ENCODE measurements around the gene TCAIM.
A peak's percentile ranks its signal among the peaks of the same experiment; 100 is the strongest.

The TCAIM gene

GRCh38 chr3:44444896-44445691 lies 106.5 kb downstream of the TCAIM start:
- Mint-ChIP-seq H3K27me3 (no peaks in the 10 kb centered on the region), H3K36me3 (ENCODE audit: insufficient read depth) (peaks cover 30% of the 10 kb centered on the region), H3K27ac (ENCODE audit: low read depth) (peak overlapping the region; percentile 1), H3K9me3 (no peaks in the 10 kb centered on the region), H3K4me3 (no peak overlapping the region), H3K4me1 (peaks cover 23% of the 10 kb centered on the region)
- no peak for DNase-seq (ENCODE audit: low spot score in 2 of 2)
- no peak for ATAC-seq (replicated peaks; ENCODE audit: extremely low read depth, poor library complexity, severe bottlenecking)

DNA sequence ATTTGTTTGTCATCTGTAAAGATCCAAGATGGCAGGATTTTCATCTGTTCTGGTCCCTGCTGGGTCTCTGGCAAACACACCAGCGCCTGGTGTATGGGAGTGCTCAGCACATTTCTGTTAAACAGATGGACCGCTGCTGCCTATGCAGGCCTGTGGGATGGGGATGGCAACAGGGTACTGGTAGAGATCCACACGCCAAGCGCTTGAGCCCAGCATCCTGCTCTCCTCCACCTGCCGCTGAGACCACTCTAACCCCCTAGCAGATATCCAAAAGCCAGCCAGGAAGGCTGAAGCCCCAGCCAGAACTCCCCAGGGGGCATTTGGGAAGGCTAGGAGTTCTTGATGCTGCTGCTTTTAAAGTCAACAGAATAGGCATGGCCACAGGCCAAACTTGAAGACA lies 107.2 kb downstream of the TCAIM start:
- H3K4me1 Mint-ChIP-seq, result peaks cover 16% of the 10 kb centered on the region
- H3K27me3 Mint-ChIP-seq, result no peaks in the 10 kb centered on the region
- H3K9me3 Mint-ChIP-seq, result no peaks in the 10 kb centered on the region
- DNase-seq (ENCODE audit: low spot score in 2 of 2) (no peak), ATAC-seq (replicated peaks; ENCODE audit: extremely low read depth, poor library complexity, severe bottlenecking) (no peak)
- H3K27ac Mint-ChIP-seq (ENCODE audit: low read depth), result peak overlapping the region; percentile 1
- peaks cover 33% of the 10 kb centered on the region for H3K36me3 Mint-ChIP-seq (ENCODE audit: insufficient read depth)
- H3K4me3 Mint-ChIP-seq, result no peak overlapping the region

GRCh38 chr3:44446929-44447328 lies 108.4 kb downstream of the TCAIM start:
- H3K4me1 Mint-ChIP-seq, result peaks cover 10% of the 10 kb centered on the region

GRCh38 chr3:44451441-44451840 lies 112.9 kb downstream of the TCAIM start:
- H3K4me1 Mint-ChIP-seq, result peaks cover 6% of the 10 kb centered on the region
- no peaks in the 10 kb centered on the region for H3K9me3 Mint-ChIP-seq
- peaks cover 60% of the 10 kb centered on the region for H3K36me3 Mint-ChIP-seq (ENCODE audit: insufficient read depth)
- no peak for DNase-seq (ENCODE audit: low spot score in 2 of 2)
- H3K4me3 Mint-ChIP-seq, result no peak overlapping the region
- peak overlapping the region; percentile 49 for H3K27ac Mint-ChIP-seq (ENCODE audit: low read depth)
- no peaks in the 10 kb centered on the region for H3K27me3 Mint-ChIP-seq
- ATAC-seq (replicated peaks; ENCODE audit: extremely low read depth, poor library complexity, severe bottlenecking), result no peak

More at GRCh38 chr3:44446929-44447328, 108.4 kb downstream of the TCAIM start:
- no peak overlapping the region for H3K27ac Mint-ChIP-seq (ENCODE audit: low read depth)
- no peak overlapping the region for H3K4me3 Mint-ChIP-seq
- H3K36me3 Mint-ChIP-seq (ENCODE audit: insufficient read depth), result peaks cover 37% of the 10 kb centered on the region
- no peaks in the 10 kb centered on the region for H3K27me3 Mint-ChIP-seq
- DNase-seq (ENCODE audit: low spot score in 2 of 2), result no peak
- H3K9me3 Mint-ChIP-seq, result no peaks in the 10 kb centered on the region
- no peak for ATAC-seq (replicated peaks; ENCODE audit: extremely low read depth, poor library complexity, severe bottlenecking)

DNA sequence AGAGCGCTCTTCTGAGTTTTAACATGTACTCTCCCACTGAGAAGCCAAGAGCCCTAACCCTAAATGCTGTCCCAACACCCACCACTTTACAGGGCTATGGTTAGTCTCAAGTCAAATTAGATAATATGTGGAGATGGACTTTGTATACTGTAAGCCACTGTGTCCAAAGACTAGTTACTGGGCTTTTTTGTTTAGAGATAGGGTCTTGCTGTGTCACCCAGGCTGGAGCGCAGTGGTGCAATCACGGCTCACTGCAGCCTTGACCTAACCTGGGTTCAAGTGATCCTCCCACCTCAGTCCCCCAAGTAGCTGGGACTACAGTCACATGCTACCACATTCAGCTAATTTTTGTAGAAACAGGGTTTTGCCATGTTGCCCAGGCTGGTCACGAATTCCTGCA lies 115.7 kb downstream of the TCAIM start:
- no peak for ATAC-seq (replicated peaks; ENCODE audit: extremely low read depth, poor library complexity, severe bottlenecking)
- Mint-ChIP-seq H3K27me3 (no peaks in the 10 kb centered on the region), H3K4me1 (peaks cover 7% of the 10 kb centered on the region), H3K36me3 (ENCODE audit: insufficient read depth) (peaks cover 60% of the 10 kb centered on the region), H3K9me3 (no peaks in the 10 kb centered on the region), H3K27ac (ENCODE audit: low read depth) (no peak overlapping the region), H3K4me3 (no peak overlapping the region)
- no peak for DNase-seq (ENCODE audit: low spot score in 2 of 2)

DNA sequence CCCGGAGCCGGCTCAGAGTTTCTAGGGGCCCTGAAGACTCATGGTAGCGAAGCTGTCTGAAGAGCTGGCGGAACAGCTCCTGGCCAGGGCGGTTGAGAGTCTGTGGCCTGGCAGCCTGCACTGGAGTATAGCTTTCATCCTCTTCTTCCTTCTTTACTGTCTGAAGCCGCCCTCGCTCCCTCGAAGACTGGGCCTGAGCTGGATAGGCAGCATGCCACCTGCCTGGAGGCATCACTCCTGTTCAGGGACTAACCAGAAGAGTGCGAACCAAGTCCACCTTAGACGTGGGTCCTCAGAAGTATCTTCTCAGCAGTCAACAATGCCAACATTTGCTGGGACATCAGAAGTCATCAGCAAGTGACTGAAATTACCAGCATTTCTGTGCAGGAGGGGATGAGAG lies 116.8 kb downstream of the TCAIM start:
- no peak for ATAC-seq (replicated peaks; ENCODE audit: extremely low read depth, poor library complexity, severe bottlenecking)
- Mint-ChIP-seq H3K27ac (ENCODE audit: low read depth) (peak overlapping the region; percentile 11), H3K27me3 (no peaks in the 10 kb centered on the region), H3K4me1 (peaks cover 18% of the 10 kb centered on the region), H3K36me3 (ENCODE audit: insufficient read depth) (peaks cover 52% of the 10 kb centered on the region), H3K4me3 (no peak overlapping the region), H3K9me3 (peaks cover under 1% of the 10 kb centered on the region)
- DNase-seq (ENCODE audit: low spot score in 2 of 2), result no peak
